ENCODE data around the gene CADM1.

Gene CADM1

DNA sequence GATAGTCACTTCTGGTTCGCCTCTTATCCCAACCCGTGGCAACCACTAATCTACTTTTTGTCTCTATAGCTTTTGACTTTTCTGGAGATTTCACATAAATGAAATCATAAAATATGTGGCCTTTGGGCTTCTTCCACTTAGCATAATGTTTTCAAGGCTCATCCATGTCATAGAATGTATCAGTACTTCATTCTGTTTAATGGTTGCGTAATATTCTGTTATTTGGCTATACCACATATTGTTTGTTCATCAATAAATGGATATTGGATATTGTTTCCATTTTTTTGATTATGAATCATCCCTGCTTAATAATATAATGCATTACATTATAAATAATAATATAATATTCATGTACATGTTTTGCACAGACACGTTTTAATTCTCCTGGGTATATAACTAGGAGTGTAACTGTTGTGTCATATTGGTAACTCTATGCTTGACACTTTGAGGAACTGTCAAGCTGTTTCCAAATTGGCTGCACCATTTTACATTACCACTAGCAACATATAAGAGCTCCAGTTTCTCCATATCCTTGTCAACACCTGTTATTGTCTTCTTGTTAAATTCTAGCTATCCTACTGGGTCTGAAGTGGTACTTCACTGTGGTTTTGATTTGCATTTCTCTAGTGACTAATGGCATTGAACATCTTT is 181.5 kb downstream of the CADM1 start:
- no peaks in the 10 kb centered on the region for H3K4me1 ChIP-seq (ENCODE audit: control insufficient read depth, insufficient read depth, low read length)
- H3K9ac ChIP-seq (ENCODE audit: low read length): no peak overlapping the region
- H3K36me3 ChIP-seq (ENCODE audit: control insufficient read depth, insufficient read depth, low read length): no peaks in the 10 kb centered on the region
- H3K27me3 ChIP-seq (ENCODE audit: control insufficient read depth, insufficient read depth, low read length): no peaks in the 10 kb centered on the region
- no peak overlapping the region for H3K27ac ChIP-seq (ENCODE audit: low read depth, low read length)
- no peak overlapping the region for H3K4me3 ChIP-seq (ENCODE audit: low read length)

DNA sequence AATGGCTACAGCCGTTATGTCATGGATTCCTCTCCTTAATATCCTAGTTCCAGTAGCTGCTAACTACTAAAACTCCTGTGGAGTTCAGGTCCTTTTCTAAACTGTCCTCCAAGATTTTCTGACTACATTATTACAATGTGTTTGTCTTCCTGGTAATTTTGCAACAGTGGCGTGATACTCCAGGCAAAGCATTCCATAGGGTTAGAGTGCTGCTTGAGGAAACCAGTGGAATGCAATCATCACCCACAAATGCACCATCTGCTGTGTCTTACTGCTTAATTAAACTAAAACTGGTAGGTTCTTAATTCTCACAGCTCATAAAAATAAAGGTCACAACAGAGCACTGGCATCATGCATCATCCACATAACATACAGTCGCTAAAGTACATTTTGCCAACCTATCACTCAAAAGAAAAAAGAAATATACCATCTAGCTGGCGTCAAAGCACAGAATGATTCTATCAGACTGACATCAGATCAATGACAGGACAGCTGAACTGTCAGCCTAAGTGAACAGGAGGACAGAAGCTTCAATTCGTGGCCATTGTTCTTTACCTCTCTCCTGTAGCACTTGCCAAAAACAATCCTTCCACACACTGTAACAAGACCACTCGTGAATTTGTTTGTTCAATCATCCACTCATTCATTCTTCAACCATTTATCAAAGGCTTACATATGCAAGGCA is 182.5 kb downstream of the CADM1 start:
- Histone ChIP-seq H3K27me3 (ENCODE audit: control insufficient read depth, insufficient read depth, low read length) (no peaks in the 10 kb centered on the region), H3K4me1 (ENCODE audit: control insufficient read depth, insufficient read depth, low read length) (no peaks in the 10 kb centered on the region), H3K36me3 (ENCODE audit: control insufficient read depth, insufficient read depth, low read length) (no peaks in the 10 kb centered on the region), H3K27ac (ENCODE audit: low read depth, low read length) (no peak overlapping the region), H3K4me3 (ENCODE audit: low read length) (no peak overlapping the region), H3K9ac (ENCODE audit: low read length) (no peak overlapping the region)

GRCh38 chr11:115317277-115318185 is 186.7 kb downstream of the CADM1 start:
- no peaks in the 10 kb centered on the region for H3K27me3 ChIP-seq (ENCODE audit: control insufficient read depth, insufficient read depth, low read length)
- no peak overlapping the region for H3K4me3 ChIP-seq (ENCODE audit: low read length)
- no peak overlapping the region for H3K9ac ChIP-seq (ENCODE audit: low read length)
- no peak overlapping the region for H3K27ac ChIP-seq (ENCODE audit: low read depth, low read length)
- H3K4me1 ChIP-seq (ENCODE audit: control insufficient read depth, insufficient read depth, low read length): no peaks in the 10 kb centered on the region
- H3K36me3 ChIP-seq (ENCODE audit: control insufficient read depth, insufficient read depth, low read length): no peaks in the 10 kb centered on the region

- no peak overlapping the region for H3K4me3 ChIP-seq (ENCODE audit: low read length)
- no peak overlapping the region for H3K27ac ChIP-seq (ENCODE audit: low read depth, low read length)
- no peaks in the 10 kb centered on the region for H3K27me3 ChIP-seq (ENCODE audit: control insufficient read depth, insufficient read depth, low read length)
- H3K36me3 ChIP-seq (ENCODE audit: control insufficient read depth, insufficient read depth, low read length): no peaks in the 10 kb centered on the region
- no peaks in the 10 kb centered on the region for H3K4me1 ChIP-seq (ENCODE audit: control insufficient read depth, insufficient read depth, low read length)
- H3K9ac ChIP-seq (ENCODE audit: low read length): no peak overlapping the region
Measured at GRCh38 chr11:115316696-115317095, 187.5 kb downstream of the CADM1 start.

- no peak overlapping the region for H3K27ac ChIP-seq (ENCODE audit: low read depth, low read length)
- no peaks in the 10 kb centered on the region for H3K36me3 ChIP-seq (ENCODE audit: control insufficient read depth, insufficient read depth, low read length)
- H3K9ac ChIP-seq (ENCODE audit: low read length): no peak overlapping the region
- H3K4me1 ChIP-seq (ENCODE audit: control insufficient read depth, insufficient read depth, low read length): no peaks in the 10 kb centered on the region
- no peak overlapping the region for H3K4me3 ChIP-seq (ENCODE audit: low read length)
- H3K27me3 ChIP-seq (ENCODE audit: control insufficient read depth, insufficient read depth, low read length): no peaks in the 10 kb centered on the region
Measured at GRCh38 chr11:115314330-115314920, 189.8 kb downstream of the CADM1 start.

DNA sequence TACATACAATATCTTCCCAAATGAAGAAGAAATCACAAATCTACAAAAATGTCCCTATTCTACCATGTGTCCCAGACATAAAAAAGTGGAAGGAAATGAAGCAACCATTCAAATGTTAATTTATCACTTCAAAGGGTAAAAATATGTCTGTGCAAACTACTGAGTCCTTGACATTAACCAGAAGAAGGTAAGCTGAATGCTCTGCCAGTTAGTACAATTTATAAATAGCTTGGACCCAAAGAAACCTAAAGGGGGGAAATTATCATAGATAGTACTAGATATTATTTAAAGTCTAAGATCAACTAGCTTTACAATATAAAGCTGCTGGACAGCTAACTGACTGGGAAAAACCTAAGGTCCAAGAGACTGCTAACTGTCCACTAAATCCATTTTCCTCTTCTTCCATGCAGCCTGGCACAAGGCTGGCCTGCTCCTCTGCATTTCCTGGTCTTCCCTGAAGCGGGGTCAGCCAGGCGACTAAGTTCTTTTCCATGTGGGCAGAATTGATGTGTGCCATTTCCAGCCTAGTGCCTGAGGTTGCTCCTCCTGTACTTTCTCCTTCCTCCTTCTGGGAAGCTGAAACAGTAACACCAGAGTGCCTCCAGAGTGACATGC is 190.9 kb downstream of the CADM1 start:
- Histone ChIP-seq H3K4me1 (ENCODE audit: control insufficient read depth, insufficient read depth, low read length) (no peaks in the 10 kb centered on the region), H3K36me3 (ENCODE audit: control insufficient read depth, insufficient read depth, low read length) (no peaks in the 10 kb centered on the region), H3K27ac (ENCODE audit: low read depth, low read length) (no peak overlapping the region), H3K4me3 (ENCODE audit: low read length) (no peak overlapping the region), H3K27me3 (ENCODE audit: control insufficient read depth, insufficient read depth, low read length) (no peaks in the 10 kb centered on the region), H3K9ac (ENCODE audit: low read length) (no peak overlapping the region)

DNA sequence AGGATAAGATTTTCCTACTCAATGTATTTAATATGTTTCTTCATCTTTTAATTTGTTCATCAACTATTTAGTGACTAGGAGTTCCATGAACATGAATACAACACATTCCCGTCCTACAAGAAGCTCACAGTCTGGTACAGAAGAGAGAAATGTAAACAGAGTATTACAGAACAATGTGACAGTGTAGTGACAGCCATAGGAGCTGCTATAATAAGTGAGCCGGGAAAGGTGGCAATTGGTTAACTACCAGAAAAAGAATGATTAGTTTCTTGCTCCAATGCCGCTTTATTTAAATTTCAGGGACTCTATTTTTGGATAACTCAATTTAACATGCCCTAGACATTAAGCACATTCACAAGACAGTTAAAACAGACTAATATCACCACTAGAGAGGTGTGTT is 192.3 kb downstream of the CADM1 start:
- Histone ChIP-seq H3K27ac (ENCODE audit: low read depth, low read length) (no peak overlapping the region), H3K4me1 (ENCODE audit: control insufficient read depth, insufficient read depth, low read length) (no peaks in the 10 kb centered on the region), H3K4me3 (ENCODE audit: low read length) (no peak overlapping the region), H3K9ac (ENCODE audit: low read length) (no peak overlapping the region), H3K36me3 (ENCODE audit: control insufficient read depth, insufficient read depth, low read length) (no peaks in the 10 kb centered on the region), H3K27me3 (ENCODE audit: control insufficient read depth, insufficient read depth, low read length) (no peaks in the 10 kb centered on the region)

DNA sequence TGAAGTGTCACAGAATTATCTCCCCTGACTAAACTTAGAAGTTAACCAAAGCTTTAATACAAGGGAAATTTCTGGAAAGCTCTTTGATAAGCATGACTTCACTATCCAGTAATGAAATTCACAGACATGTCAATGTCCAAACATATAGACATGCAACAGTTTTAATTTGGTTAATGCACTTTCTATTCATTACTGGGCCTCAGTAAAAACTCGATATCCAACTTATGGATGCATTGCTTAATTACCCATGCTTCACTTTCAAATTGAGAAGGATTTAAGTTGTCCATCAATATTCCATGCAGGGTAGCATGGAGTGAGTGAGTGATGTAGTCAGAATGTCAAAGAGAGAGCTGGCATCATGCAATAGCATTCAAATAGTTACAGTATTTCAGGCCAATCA is 197.5 kb downstream of the CADM1 start:
- H3K4me3 ChIP-seq (ENCODE audit: low read length): no peak overlapping the region
- H3K36me3 ChIP-seq (ENCODE audit: control insufficient read depth, insufficient read depth, low read length): no peaks in the 10 kb centered on the region
- H3K27ac ChIP-seq (ENCODE audit: low read depth, low read length): no peak overlapping the region
- H3K9ac ChIP-seq (ENCODE audit: low read length): no peak overlapping the region
- H3K4me1 ChIP-seq (ENCODE audit: control insufficient read depth, insufficient read depth, low read length): no peaks in the 10 kb centered on the region
- H3K27me3 ChIP-seq (ENCODE audit: control insufficient read depth, insufficient read depth, low read length): no peaks in the 10 kb centered on the region

GRCh38 chr11:115304774-115305472 is 199.3 kb downstream of the CADM1 start:
- H3K36me3 ChIP-seq (ENCODE audit: control insufficient read depth, insufficient read depth, low read length): no peaks in the 10 kb centered on the region
- no peak overlapping the region for H3K9ac ChIP-seq (ENCODE audit: low read length)
- H3K4me1 ChIP-seq (ENCODE audit: control insufficient read depth, insufficient read depth, low read length): no peaks in the 10 kb centered on the region
- H3K4me3 ChIP-seq (ENCODE audit: low read length): no peak overlapping the region
- H3K27me3 ChIP-seq (ENCODE audit: control insufficient read depth, insufficient read depth, low read length): no peaks in the 10 kb centered on the region
- no peak overlapping the region for H3K27ac ChIP-seq (ENCODE audit: low read depth, low read length)

DNA sequence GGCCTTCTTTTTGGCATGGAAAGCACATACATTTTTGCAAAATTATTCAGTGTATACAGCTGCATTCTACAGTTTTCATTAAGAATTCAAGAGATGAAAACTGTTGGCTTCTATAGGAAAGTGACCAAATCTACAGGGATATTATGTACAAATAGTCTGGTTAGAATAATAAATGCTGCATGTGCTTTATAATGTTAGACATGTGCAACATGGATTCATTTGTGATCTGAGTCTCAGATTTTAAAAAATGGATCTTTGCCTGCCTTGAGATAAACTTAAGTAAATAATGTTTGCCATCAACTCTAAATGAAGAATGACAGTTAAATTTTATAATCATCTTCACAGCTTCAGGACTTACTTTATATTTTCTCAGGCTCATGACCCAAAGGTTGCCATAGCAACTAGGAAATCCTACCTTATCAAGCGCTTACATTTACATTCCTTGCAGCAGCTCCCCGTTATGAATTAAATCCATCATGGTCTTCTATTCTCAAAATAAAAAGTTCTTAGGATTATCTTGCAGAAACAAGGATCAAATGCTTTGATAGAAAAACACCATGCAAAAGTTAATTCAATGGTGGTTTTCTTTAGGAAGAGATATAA is 200.2 kb downstream of the CADM1 start:
- Histone ChIP-seq H3K27ac (ENCODE audit: low read depth, low read length) (no peak overlapping the region), H3K9ac (ENCODE audit: low read length) (no peak overlapping the region), H3K27me3 (ENCODE audit: control insufficient read depth, insufficient read depth, low read length) (no peaks in the 10 kb centered on the region), H3K4me1 (ENCODE audit: control insufficient read depth, insufficient read depth, low read length) (no peaks in the 10 kb centered on the region), H3K36me3 (ENCODE audit: control insufficient read depth, insufficient read depth, low read length) (no peaks in the 10 kb centered on the region), H3K4me3 (ENCODE audit: low read length) (no peak overlapping the region)

GRCh38 chr11:115302946-115303703 is 201.1 kb downstream of the CADM1 start:
- Histone ChIP-seq H3K4me1 (ENCODE audit: control insufficient read depth, insufficient read depth, low read length) (no peaks in the 10 kb centered on the region), H3K4me3 (ENCODE audit: low read length) (no peak overlapping the region), H3K36me3 (ENCODE audit: control insufficient read depth, insufficient read depth, low read length) (no peaks in the 10 kb centered on the region), H3K9ac (ENCODE audit: low read length) (no peak overlapping the region), H3K27me3 (ENCODE audit: control insufficient read depth, insufficient read depth, low read length) (no peaks in the 10 kb centered on the region), H3K27ac (ENCODE audit: low read depth, low read length) (no peak overlapping the region)

Measured in rectal smooth muscle tissue (tissue), 1 donor.